Testis (tissue), 5 donors: ENCODE measurements around the gene ASPHD1. TPM values are rescaled to one million over a fixed set of nuclear protein-coding genes. Genes with fewer than 3 reads are reported as not detected.

ENCODE experiments used
- DNase-seq: peaks from one replicate; pipeline ENCODE4 v3.0.0-alpha.2; 2019
- H3K27ac ChIP-seq, 2 donors: fragments of 200-600 bp; sonication (generic); one replicate each; pipeline ENCODE4 v1.5.1; 2019
- H3K27me3 ChIP-seq: fragments of 200-600 bp; sonication (generic); one replicate; pipeline ENCODE4 v1.5.1; 2019
- H3K36me3 ChIP-seq: fragments of 200-600 bp; sonication (generic); one replicate; pipeline ENCODE4 v1.5.1; 2017; ENCODE audit warnings: low read depth; ENCODE audit errors: missing control alignments
- H3K4me1 ChIP-seq: fragments of 200-600 bp; sonication (generic); one replicate; pipeline ENCODE4 v1.5.1; 2019
- H3K4me3 ChIP-seq, 2 donors: fragments of 200-600 bp; sonication (generic); one replicate each; pipeline ENCODE4 v1.5.1; 2017 to 2019
- H3K9me3 ChIP-seq: fragments of 200-600 bp; sonication (generic); one replicate; pipeline ENCODE4 v1.5.1; 2017
- POLR2A ChIP-seq: fragments of 450-650 bp; IDR thresholded peaks from one replicate; pipeline ENCODE4 v1.6.1; 2017; ENCODE audit warnings: antibody characterized with exemption, mild to moderate bottlenecking, moderate library complexity
- WGBS, 2 donors: methylation state at CpG; one replicate each; pipeline ENCODE4 v1.1.5; 2018; 5-methylcytosine and 5-hydroxymethylcytosine counted together
- intact Hi-C: fragments of 100-400 bp; cut with DNase I; formaldehyde crosslinking; loops from one replicate; pipeline ENCODE4 v1.15.1; 2023; ENCODE audit warnings: low total_unique reads
- long read RNA-seq, 2 donors: transcript quantifications; one replicate each; lab custom pipeline, GENCODE V29; 2026
- polyA plus RNA-seq: library from polyadenylated mRNA; stranded (reverse); fragments of 350-450 nt; fragmentation: Illumina TruSeq; extraction: RNeasy Lipid Tissue Mini Kit (QIAGEN cat#74804); gene quantifications from one replicate; pipeline ENCODE4 v1.2.3, GENCODE V29; 2014; ENCODE audit warnings: low read depth, low replicate concordance; ENCODE audit not compliant: insufficient read depth
- total RNA-seq, 2 donors: library from RNA; depleted of rRNA; stranded (reverse); fragments of >200 nt; gene quantifications; one replicate each; pipeline ENCODE4 v1.2.3, GENCODE V29; 2016
- TF ChIP-seq, protein P1 (sequence below), 3 experiments: fragments of 450-650 bp in 2 of 3; fragments of 200-600 bp in 1 of 3; sonication (generic) in 1 of 3; IDR thresholded peaks; one replicate each; pipeline ENCODE4 v1.5.1; 2016 to 2019; ENCODE audit warnings: antibody characterized with exemption in 3 of 3, mild to moderate bottlenecking in 2 of 3, moderate library complexity in 1 of 3

ASPHD1 gene, protein sequence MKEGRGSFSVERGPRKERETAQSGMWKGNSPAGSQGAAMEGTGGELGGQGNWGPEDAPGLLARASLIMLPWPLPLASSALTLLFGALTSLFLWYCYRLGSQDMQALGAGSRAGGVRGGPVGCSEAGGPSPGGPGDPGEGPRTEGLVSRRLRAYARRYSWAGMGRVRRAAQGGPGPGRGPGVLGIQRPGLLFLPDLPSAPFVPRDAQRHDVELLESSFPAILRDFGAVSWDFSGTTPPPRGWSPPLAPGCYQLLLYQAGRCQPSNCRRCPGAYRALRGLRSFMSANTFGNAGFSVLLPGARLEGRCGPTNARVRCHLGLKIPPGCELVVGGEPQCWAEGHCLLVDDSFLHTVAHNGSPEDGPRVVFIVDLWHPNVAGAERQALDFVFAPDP
- total RNA-seq = 10 to 100 TPM in 1 of 2 donors, 1 to 10 TPM in 1; 6.2 to 13.7 TPM
- 11.1 TPM for polyA plus RNA-seq
- long read RNA-seq, donor 1, partial matches to known transcripts = 12 of 30 reads
- long read RNA-seq, donor 1, other reads (novel, unspliced or antisense) = 17 of 30 reads
- long read RNA-seq, donor 2, partial matches to known transcripts = 0 of 4 reads
- long read RNA-seq, donor 2, other reads (novel, unspliced or antisense) = 0 of 4 reads

DNA sequence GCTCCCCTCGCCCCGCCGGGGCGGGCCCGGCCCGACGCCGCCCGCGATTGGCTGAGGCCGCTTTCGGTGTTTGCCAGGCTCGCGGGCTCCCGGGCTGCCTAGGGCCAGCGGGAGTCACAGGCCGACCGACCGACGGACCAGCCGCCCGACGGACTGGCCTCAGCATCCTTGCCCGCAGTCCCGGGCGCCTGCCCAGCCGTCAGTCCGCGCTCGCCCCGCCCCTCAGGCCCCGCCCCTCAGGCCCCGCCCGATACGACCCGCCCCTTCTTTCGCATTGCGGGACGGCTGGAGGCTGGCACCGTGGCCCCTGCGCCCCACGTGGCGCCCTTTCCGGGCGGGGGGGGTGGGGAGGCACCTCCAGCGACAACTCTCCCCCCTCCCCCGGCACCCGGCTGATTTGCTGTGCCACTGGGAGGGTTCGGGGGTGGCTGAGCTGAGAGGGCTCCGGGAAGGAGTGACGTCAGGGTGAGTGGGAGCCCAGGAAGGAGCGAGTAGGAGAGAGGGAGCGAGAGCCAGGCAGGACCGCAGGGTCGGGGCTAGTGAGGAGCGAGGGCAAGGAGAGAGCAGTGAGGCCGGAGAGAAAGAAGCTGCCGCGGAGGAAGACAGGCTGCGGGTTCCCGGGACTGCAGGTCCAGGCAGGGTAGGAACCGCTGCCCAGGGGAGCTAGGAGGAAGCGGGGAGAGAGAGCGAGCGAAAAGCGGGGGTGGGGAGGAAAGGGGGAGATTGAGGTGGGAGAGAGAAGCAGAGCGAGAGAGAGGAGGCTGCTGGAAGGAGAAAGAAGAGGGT, at the start of gene ASPHD1:
ASPHD1 (plus strand) TSS at position 387 of the 786 bp plus-strand sequence. CDS start 484 bp downstream, outside the sequence.
- TF ChIP-seq, protein P1, sequence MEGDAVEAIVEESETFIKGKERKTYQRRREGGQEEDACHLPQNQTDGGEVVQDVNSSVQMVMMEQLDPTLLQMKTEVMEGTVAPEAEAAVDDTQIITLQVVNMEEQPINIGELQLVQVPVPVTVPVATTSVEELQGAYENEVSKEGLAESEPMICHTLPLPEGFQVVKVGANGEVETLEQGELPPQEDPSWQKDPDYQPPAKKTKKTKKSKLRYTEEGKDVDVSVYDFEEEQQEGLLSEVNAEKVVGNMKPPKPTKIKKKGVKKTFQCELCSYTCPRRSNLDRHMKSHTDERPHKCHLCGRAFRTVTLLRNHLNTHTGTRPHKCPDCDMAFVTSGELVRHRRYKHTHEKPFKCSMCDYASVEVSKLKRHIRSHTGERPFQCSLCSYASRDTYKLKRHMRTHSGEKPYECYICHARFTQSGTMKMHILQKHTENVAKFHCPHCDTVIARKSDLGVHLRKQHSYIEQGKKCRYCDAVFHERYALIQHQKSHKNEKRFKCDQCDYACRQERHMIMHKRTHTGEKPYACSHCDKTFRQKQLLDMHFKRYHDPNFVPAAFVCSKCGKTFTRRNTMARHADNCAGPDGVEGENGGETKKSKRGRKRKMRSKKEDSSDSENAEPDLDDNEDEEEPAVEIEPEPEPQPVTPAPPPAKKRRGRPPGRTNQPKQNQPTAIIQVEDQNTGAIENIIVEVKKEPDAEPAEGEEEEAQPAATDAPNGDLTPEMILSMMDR (IDR thresholded peaks at IDR 0.05) = no peak
- no peak for TF ChIP-seq POLR2A
- no peaks in the 10 kb centered on the region for H3K9me3 ChIP-seq
- H3K36me3 ChIP-seq = no peaks in the 10 kb centered on the region
- H3K27me3 ChIP-seq = no peaks in the 10 kb centered on the region
- peak within 1 kb of the TSS; percentile 49 to 67 for H3K4me3 ChIP-seq
- DNase-seq = peak; percentile 80
- no peaks in the 10 kb centered on the region for H3K4me1 ChIP-seq
- intact Hi-C loops = no loop called here
- WGBS, 2 donors = 0 to 1% methylated on average over 18 to 58 of the region's 67 CpGs
- peak within 1 kb of the TSS in 1 of 2 donors; percentile 17 for H3K27ac ChIP-seq

DNA sequence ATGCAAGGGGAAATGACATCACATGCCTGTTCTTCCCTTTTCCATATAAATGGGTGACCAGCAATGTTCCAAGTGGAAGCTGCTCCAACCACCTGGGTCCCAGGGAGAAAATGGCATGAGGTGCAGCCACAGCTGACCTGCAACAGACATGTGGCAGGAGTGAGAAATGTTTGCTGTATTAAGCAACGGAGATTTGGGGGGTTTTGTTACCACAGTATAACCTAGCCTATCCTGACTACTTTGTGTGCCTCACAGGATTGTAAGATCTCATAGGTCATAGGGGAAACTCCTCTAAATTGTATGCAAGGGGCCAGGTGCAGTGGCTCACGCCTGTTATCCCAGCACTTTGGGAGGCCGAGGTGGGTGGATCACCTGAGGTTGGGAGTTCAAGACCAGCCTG, 49.3 kb upstream of the ASPHD1 start:
- no peaks in the 10 kb centered on the region for H3K27me3 ChIP-seq
- 75 to 96% methylated on average over 3 of the region's 3 CpGs for WGBS, 2 donors
- H3K4me1 ChIP-seq = peaks cover 14% of the 10 kb centered on the region
- no peak for DNase-seq
- no peak for TF ChIP-seq POLR2A
- TF ChIP-seq, protein P1 (IDR thresholded peaks at IDR 0.05) = no peak
- no peak overlapping the region for H3K4me3 ChIP-seq
- intact Hi-C loops = no loop called here
- H3K9me3 ChIP-seq = no peaks in the 10 kb centered on the region
- H3K36me3 ChIP-seq = no peaks in the 10 kb centered on the region
- H3K27ac ChIP-seq = no peak overlapping the region

DNA sequence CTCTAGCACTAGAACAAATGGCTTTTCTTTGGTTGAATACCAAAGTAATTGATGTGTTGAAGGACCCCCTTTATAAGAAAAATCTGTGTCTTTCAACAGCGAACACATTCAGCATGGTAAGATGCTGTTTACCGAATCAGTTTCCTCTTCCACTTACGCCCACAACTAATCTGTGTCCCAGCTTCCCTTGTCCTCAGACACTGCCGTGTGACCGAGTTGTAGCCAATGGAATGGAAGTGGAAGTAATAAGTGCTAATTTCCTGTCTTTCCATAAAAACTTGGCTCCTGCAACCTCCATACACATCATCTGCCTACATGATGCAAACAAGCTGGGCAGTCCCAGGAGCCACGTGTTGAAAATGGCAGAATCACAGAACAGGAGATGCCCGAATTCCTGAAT, 47.6 kb upstream of the ASPHD1 start:
- no peak for DNase-seq
- Histone ChIP-seq H3K27ac (no peak overlapping the region), H3K4me1 (peaks cover 14% of the 10 kb centered on the region), H3K9me3 (no peaks in the 10 kb centered on the region), H3K27me3 (no peaks in the 10 kb centered on the region), H3K4me3 (no peak overlapping the region), H3K36me3 (no peaks in the 10 kb centered on the region)
- TF ChIP-seq, protein P1 (IDR thresholded peaks at IDR 0.05) = no peak
- no peak for TF ChIP-seq POLR2A
- intact Hi-C loops = no loop called here
- 35 to 65% methylated on average over 7 of the region's 7 CpGs for WGBS, 2 donors

DNA sequence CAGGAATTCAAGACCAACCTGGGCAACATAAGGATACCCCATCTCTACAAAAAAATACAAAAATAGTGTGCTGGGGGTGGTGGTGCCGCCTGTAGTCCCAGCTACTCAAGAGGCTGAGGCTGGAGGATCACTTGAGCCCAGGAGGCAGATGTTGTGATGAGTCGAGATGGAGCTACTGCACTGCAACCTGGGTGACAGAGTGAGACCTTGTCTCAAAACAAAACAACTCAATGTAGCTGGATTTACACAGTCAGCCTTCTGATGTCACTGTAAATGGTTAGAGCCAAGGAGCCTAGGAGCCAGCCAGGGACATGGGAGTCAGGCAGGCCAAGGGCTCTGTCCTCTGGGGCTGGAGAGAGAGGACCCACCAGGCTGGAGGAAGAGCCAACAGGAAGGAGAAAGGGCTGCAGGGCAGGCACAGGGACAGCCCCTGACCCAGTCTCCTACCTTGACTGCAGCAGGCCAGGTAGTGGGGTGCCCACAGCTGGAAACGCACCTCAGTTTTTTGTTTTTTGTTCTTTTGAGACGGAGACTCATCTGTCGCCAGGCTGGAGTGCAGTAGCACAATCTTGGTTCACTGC, 45.7 kb upstream of the ASPHD1 start:
- Histone ChIP-seq H3K9me3 (no peaks in the 10 kb centered on the region), H3K4me3 (no peak overlapping the region), H3K36me3 (no peaks in the 10 kb centered on the region), H3K27ac (no peak overlapping the region), H3K4me1 (peaks cover 4% of the 10 kb centered on the region), H3K27me3 (no peaks in the 10 kb centered on the region)
- WGBS, 2 donors = 88 to 89% methylated on average over 5 of the region's 5 CpGs
- no peak for TF ChIP-seq POLR2A
- TF ChIP-seq, protein P1 (IDR thresholded peaks at IDR 0.05) = no peak
- intact Hi-C loops = no loop called here
- no peak for DNase-seq
